K562 (cell line): ENCODE data around the gene CAV1. TPM values are rescaled to one million over a fixed set of nuclear protein-coding genes. Genes with fewer than 3 reads are reported as not detected.
A peak's percentile ranks its signal among the peaks of the same experiment; 100 is the strongest.

Source experiments
- CHD2 ChIP-seq: IDR thresholded peaks from 2 replicates; pipeline ENCODE4 v1.6.1; 2011; ENCODE audit warnings: low read depth, low read length
- DPF2 ChIP-seq: fragments of 450-650 bp; IDR thresholded peaks from 2 replicates; pipeline ENCODE4 v1.6.1; 2016
- FOXA1 ChIP-seq: fragments of 450-650 bp; IDR thresholded peaks from 2 replicates; pipeline ENCODE4 v1.6.1; 2016; ENCODE audit warnings: mild to moderate bottlenecking, borderline replicate concordance
- FOXK2 ChIP-seq, 2 experiments: fragments of 450-650 bp; IDR thresholded peaks in 1 of 2; conservative IDR thresholded peaks in 1 of 2; 2 replicates each; pipeline ENCODE4 v1.6.1; 2016; ENCODE audit warnings: low read depth in 2 of 2, mild to moderate bottlenecking in 1 of 2
- HIVEP1 ChIP-seq: fragments of 250-450 bp; sonication (Bioruptor Pico); IDR thresholded peaks from 2 replicates; pipeline ENCODE4 v1.4.0; 2020; ENCODE audit warnings: mild to moderate bottlenecking
- HMG20B ChIP-seq: fragments of 250-450 bp; sonication (Bioruptor Pico); IDR thresholded peaks from 2 replicates; pipeline ENCODE4 v1.5.0; 2021; ENCODE audit warnings: mild to moderate bottlenecking
- IFI16 ChIP-seq: fragments of 250-450 bp; sonication (Bioruptor Pico); IDR thresholded peaks from 2 replicates; pipeline ENCODE4 v2.1.2; 2022; ENCODE audit warnings: mild to moderate bottlenecking, inconsistent platforms
- KAT2B ChIP-seq: IDR thresholded peaks from one replicate; pipeline ENCODE4 v1.6.1; 2012; ENCODE audit warnings: low read depth, mild to moderate bottlenecking, control low read depth, inconsistent platforms, low read length, moderate library complexity
- LEF1 ChIP-seq: fragments of 450-650 bp; IDR thresholded peaks from 2 replicates; pipeline ENCODE4 v1.6.1; 2016; ENCODE audit warnings: mild to moderate bottlenecking
- MEIS2 ChIP-seq: fragments of 450-650 bp; IDR thresholded peaks from 2 replicates; pipeline ENCODE4 v1.6.1; 2014; ENCODE audit warnings: mild to moderate bottlenecking; ENCODE audit not compliant: partially characterized antibody
- MTA1 ChIP-seq: fragments of 450-650 bp; IDR thresholded peaks from 2 replicates; pipeline ENCODE4 v1.6.1; 2017; ENCODE audit warnings: borderline replicate concordance
- NEUROD1 ChIP-seq: fragments of 150-350 bp; IDR thresholded peaks from 2 replicates; pipeline ENCODE4 v1.6.1; 2014; ENCODE audit warnings: borderline replicate concordance, low read length, low read depth; ENCODE audit not compliant: partially characterized antibody
- RAD21 ChIP-seq, 2 experiments: fragments of 250-450 bp in 1 of 2; fragments of 450-650 bp in 1 of 2; sonication (Bioruptor Pico) in 1 of 2; formaldehyde crosslinking in 1 of 2; IDR thresholded peaks in 1 of 2; conservative IDR thresholded peaks in 1 of 2; 2 replicates each; pipeline versions ENCODE4 v1.4.0 to v1.8.0; 2020 to 2022; ENCODE audit warnings: mild to moderate bottlenecking in 2 of 2, moderate library complexity in 1 of 2
- RNF2 ChIP-seq: sonication (generic); IDR thresholded peaks from 2 replicates; pipeline ENCODE4 v1.6.1; 2016
- SAFB2 ChIP-seq: fragments of 200-400 bp; formaldehyde crosslinking; IDR thresholded peaks from 2 replicates; pipeline ENCODE4 v1.6.1; 2018; ENCODE audit warnings: borderline replicate concordance, low read length, low read depth, moderate library complexity; ENCODE audit not compliant: severe bottlenecking
- TBL1XR1 ChIP-seq, 2 experiments: IDR thresholded peaks; 2 replicates each; pipeline ENCODE4 v1.6.1; 2012; ENCODE audit warnings: improper control_type of control experiment in 2 of 2, low read length in 2 of 2, mild to moderate bottlenecking in 1 of 2
- YBX1 ChIP-seq: fragments of 450-650 bp; IDR thresholded peaks from 2 replicates; pipeline ENCODE4 v1.7.1; 2016; ENCODE audit warnings: mild to moderate bottlenecking
- ZNF124 ChIP-seq: sonication (generic); formaldehyde crosslinking; IDR thresholded peaks from 2 replicates; pipeline ENCODE4 v1.8.1; 2022; ENCODE audit warnings: missing genetic modification reagents
- ZNF24 ChIP-seq: fragments of 450-650 bp; IDR thresholded peaks from 2 replicates; pipeline ENCODE4 v1.6.1; 2016
- ZNF316 ChIP-seq: fragments of 450-650 bp; IDR thresholded peaks from 2 replicates; pipeline ENCODE4 v1.6.1; 2016
- ZNF695 ChIP-seq: fragments of 450-650 bp; formaldehyde crosslinking; IDR thresholded peaks from 2 replicates; pipeline ENCODE4 v1.4.0; 2020; ENCODE audit warnings: mild to moderate bottlenecking, moderate library complexity
- ZNF696 ChIP-seq: fragments of 250-450 bp; sonication (Bioruptor Pico); conservative IDR thresholded peaks from 2 replicates; pipeline ENCODE4 v1.4.0; 2020; ENCODE audit warnings: mild to moderate bottlenecking, moderate library complexity
- polyA plus RNA-seq, 8 experiments: library from polyadenylated mRNA; depleted of rRNA in 4 of 8; stranded (reverse) in 5 of 8; unstranded in 3 of 8; fragments of >200 nt; fragmentation: Nextera tagmentation in 2 of 8; fragmentation: Illumina TruSeq in 1 of 8; extraction: Ambion mirVana in 2 of 8; extraction: Trizol in 1 of 8; gene quantifications; 2 replicates each; pipeline versions ENCODE4 v1.2.1 to v1.2.3, GENCODE V29; 2011 to 2014; ENCODE audit warnings: inconsistent platforms in 1 of 8, missing spikeins in 1 of 8
- total RNA-seq, 7 experiments: library from RNA; depleted of rRNA in 6 of 7; stranded (reverse); fragments of >200 nt in 6 of 7; fragmentation: Illumina TruSeq in 2 of 7; extraction: Trizol in 2 of 7; gene quantifications; 2 replicates each; pipeline versions ENCODE4 v1.2.1 to v1.2.3, GENCODE V29; 2011 to 2021; ENCODE audit warnings: low replicate concordance in 1 of 7
- TF ChIP-seq, protein P1 (sequence below): sonication (generic); formaldehyde crosslinking; IDR thresholded peaks from 2 replicates; pipeline ENCODE4 v1.8.1; 2023; ENCODE audit warnings: mild to moderate bottlenecking, missing genetic modification reagents, moderate library complexity
- TF ChIP-seq, protein P2 (sequence below): fragments of 450-650 bp; formaldehyde crosslinking; IDR thresholded peaks from 2 replicates; pipeline ENCODE4 v1.4.0; 2020; ENCODE audit warnings: mild to moderate bottlenecking, mixed read lengths
- TF ChIP-seq, protein P3 (sequence below): fragments of 450-650 bp; IDR thresholded peaks from 2 replicates; pipeline ENCODE4 v1.6.1; 2016; ENCODE audit warnings: low read depth, mild to moderate bottlenecking, moderate library complexity
- TF ChIP-seq, protein P4 (sequence below): fragments of 450-650 bp; IDR thresholded peaks from 2 replicates; pipeline ENCODE4 v1.6.1; 2016

CAV1 gene
- total and polyA plus RNA-seq, 9 of the 15 experiments (the other 6 are each of a cell fraction or from before 2014, with no cell fraction given): 0.08 to 1.5 (median 0.63) TPM

DNA sequence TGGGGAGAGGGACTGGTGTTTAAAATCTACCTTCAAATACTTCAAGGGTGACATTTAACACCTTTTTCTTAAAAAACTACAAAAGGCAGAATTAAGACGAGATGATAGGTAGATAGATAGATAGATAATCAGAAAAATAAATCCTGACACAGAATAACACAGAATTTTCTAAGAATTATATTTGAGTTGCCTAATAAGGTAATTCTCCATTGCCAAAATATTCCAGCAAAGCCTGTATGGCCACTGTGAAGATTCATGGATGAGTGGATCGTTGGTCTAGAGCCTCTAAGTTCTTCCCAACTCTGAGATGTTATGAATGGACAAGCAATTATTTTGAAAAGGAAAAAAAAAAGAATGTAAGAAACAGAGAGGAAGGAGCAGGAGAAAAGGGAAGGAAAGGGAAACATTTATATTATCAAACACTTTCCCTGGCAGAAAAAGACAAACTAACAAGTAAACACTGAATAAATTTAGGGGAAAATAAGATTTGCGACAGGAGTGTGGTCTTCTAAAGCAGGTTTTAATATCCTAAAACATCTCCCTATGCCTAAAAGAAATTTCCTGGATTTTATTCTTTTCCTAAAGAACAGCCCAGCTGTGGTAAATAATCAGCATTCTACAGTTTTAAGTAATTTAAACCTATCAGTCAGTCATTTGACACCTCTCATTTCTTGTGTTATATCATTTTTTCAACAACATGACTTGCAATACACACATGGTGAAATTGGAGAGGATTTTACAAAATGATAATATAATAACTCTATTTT, 32.8 kb upstream of the CAV1 start (continued):
- TF ChIP-seq, protein P1, sequence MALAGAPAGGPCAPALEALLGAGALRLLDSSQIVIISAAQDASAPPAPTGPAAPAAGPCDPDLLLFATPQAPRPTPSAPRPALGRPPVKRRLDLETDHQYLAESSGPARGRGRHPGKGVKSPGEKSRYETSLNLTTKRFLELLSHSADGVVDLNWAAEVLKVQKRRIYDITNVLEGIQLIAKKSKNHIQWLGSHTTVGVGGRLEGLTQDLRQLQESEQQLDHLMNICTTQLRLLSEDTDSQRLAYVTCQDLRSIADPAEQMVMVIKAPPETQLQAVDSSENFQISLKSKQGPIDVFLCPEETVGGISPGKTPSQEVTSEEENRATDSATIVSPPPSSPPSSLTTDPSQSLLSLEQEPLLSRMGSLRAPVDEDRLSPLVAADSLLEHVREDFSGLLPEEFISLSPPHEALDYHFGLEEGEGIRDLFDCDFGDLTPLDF (CRISPR knock-in tag): peak; percentile 38; the same call in 1 of the 2 replicates
- TF ChIP-seq TBL1XR1 (IDR thresholded peaks at IDR 0.05; ENCODE audit: low read length in 2 of 2) (peak in 1 of 2 experiments; percentile 31; a peak in 1 of 4 replicates), NEUROD1 (no peak), HMG20B (no peak), FOXA1 (no peak), ZNF695 (CRISPR knock-in tag) (no peak), RAD21 (CRISPR knock-in tag; conservative IDR thresholded peaks at IDR 0.05 in 1 of 2, IDR thresholded peaks at IDR 0.05 in 1 of 2) (no peak), ZNF316 (peak; percentile 91), YBX1 (no peak), HIVEP1 (CRISPR knock-in tag) (no peak), DPF2 (peak; percentile 83), MTA1 (no peak), SAFB2 (no peak), ZNF124 (no peak), FOXK2 (conservative IDR thresholded peaks at IDR 0.05 in 1 of 2, IDR thresholded peaks at IDR 0.05 in 1 of 2; ENCODE audit: low read depth in 2 of 2) (peak; percentile 42 to 54; a peak in 1 of 4 replicates), ZNF696 (no peak), IFI16 (no peak), ZNF24 (peak; percentile 63; the same call in 1 of the 2 replicates), LEF1 (peak; percentile 53; the same call in 1 of the 2 replicates), MEIS2 (peak; percentile 93), CHD2 (no peak), RNF2 (no peak), KAT2B (no peak)
- TF ChIP-seq, protein P2, sequence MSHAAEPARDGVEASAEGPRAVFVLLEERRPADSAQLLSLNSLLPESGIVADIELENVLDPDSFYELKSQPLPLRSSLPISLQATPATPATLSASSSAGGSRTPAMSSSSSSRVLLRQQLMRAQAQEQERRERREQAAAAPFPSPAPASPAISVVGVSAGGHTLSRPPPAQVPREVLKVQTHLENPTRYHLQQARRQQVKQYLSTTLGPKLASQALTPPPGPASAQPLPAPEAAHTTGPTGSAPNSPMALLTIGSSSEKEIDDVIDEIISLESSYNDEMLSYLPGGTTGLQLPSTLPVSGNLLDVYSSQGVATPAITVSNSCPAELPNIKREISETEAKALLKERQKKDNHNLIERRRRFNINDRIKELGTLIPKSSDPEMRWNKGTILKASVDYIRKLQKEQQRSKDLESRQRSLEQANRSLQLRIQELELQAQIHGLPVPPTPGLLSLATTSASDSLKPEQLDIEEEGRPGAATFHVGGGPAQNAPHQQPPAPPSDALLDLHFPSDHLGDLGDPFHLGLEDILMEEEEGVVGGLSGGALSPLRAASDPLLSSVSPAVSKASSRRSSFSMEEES (CRISPR knock-in tag): no peak
- TF ChIP-seq, protein P3, sequence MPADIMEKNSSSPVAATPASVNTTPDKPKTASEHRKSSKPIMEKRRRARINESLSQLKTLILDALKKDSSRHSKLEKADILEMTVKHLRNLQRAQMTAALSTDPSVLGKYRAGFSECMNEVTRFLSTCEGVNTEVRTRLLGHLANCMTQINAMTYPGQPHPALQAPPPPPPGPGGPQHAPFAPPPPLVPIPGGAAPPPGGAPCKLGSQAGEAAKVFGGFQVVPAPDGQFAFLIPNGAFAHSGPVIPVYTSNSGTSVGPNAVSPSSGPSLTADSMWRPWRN: no peak; the same call in 1 of the 2 replicates
- TF ChIP-seq, protein P4, sequence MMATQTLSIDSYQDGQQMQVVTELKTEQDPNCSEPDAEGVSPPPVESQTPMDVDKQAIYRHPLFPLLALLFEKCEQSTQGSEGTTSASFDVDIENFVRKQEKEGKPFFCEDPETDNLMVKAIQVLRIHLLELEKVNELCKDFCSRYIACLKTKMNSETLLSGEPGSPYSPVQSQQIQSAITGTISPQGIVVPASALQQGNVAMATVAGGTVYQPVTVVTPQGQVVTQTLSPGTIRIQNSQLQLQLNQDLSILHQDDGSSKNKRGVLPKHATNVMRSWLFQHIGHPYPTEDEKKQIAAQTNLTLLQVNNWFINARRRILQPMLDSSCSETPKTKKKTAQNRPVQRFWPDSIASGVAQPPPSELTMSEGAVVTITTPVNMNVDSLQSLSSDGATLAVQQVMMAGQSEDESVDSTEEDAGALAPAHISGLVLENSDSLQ: peak; percentile 89
